GM10248 (cell line): ENCODE data around the gene SHF.

Experiments
- CTCF ChIA-PET: fragments of 300-600 bp; sonication (Branson Sonifier 250); formaldehyde crosslinking; extraction: SDS; loops from one replicate; lab custom pipeline; 2021; ENCODE audit warnings: antibody characterized with exemption; lab: Yijun Ruan, JAX
- POLR2A ChIA-PET: fragments of 350-650 bp; sonication (Branson Sonifier 250); formaldehyde crosslinking; extraction: SDS; loops from one replicate; lab custom pipeline; 2020; ENCODE audit warnings: antibody characterized with exemption; lab: Yijun Ruan, JAX
- DNase-seq: peaks from one replicate; pipeline ENCODE4 v3.0.0; 2012; ENCODE audit errors: extremely low spot score
- TF ChIP-seq, protein P1 (sequence below): IDR thresholded peaks from 2 replicates; pipeline ENCODE4 v1.5.1; 2012; ENCODE audit warnings: mild to moderate bottlenecking, low read depth; ENCODE audit errors: extremely low read depth, missing control alignments, control extremely low read depth

Gene SHF

DNA sequence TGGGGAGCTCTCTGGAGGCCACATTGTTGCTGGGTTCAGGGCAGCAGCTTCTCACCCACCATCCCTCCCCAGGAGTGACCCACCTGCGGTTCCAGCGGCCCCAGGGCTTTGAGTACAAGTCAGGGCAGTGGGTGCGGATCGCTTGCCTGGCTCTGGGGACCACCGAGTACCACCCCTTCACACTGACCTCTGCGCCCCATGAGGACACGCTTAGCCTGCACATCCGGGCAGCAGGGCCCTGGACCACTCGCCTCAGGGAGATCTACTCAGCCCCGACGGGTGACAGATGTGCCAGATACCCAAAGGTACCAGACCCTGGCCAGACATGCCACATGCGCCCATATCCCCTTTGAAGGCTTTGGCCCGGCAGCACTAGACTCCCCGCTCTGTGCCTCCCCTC is 26.1 kb downstream of the SHF start:
- no peak for DNase-seq
- CTCF ChIA-PET: interaction anchor here (0.8 to 17.2 kb wide), 14 partner anchors 12 to 296 kb away, joined by 3 to 234 read pairs (median 5); no protein-coding TSS in a partner anchor

DNA sequence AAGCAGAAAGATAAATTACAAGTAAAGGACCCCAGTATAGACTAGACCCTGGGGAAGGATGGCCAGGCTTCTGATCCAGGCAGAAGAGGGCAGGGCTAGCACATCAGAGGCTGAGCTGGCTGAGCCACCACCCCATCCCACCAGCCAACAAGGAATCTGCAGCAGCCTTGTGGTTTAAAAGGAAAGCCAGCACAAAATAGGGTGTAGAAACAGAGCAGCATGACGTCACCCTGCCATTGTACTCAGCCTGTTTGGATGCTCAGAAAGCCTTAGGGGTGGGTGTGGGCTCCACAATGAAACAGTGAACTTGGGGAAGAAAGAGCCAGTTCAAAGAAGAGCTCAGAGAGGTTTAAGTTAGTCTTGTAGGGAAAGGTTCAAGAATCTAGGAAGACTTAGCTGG is 29.8 kb downstream of the SHF start:
- no peak for DNase-seq
- TF ChIP-seq, protein P1, sequence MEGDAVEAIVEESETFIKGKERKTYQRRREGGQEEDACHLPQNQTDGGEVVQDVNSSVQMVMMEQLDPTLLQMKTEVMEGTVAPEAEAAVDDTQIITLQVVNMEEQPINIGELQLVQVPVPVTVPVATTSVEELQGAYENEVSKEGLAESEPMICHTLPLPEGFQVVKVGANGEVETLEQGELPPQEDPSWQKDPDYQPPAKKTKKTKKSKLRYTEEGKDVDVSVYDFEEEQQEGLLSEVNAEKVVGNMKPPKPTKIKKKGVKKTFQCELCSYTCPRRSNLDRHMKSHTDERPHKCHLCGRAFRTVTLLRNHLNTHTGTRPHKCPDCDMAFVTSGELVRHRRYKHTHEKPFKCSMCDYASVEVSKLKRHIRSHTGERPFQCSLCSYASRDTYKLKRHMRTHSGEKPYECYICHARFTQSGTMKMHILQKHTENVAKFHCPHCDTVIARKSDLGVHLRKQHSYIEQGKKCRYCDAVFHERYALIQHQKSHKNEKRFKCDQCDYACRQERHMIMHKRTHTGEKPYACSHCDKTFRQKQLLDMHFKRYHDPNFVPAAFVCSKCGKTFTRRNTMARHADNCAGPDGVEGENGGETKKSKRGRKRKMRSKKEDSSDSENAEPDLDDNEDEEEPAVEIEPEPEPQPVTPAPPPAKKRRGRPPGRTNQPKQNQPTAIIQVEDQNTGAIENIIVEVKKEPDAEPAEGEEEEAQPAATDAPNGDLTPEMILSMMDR: no peak
- ChIA-PET POLR2A (no interaction called here), CTCF (interaction anchor here (0.7 to 17.2 kb wide), 7 partner anchors 11 to 300 kb away, joined by 3 to 234 read pairs (median 4); no protein-coding TSS in a partner anchor)

More for the DNA sequence above, 26.1 kb downstream of the SHF start:
- TF ChIP-seq, protein P1: no peak
- POLR2A ChIA-PET: interaction anchor here (0.7 kb wide), 2 partner anchors 210 to 434 kb away, joined by 3 to 6 read pairs; no protein-coding TSS in a partner anchor

DNA sequence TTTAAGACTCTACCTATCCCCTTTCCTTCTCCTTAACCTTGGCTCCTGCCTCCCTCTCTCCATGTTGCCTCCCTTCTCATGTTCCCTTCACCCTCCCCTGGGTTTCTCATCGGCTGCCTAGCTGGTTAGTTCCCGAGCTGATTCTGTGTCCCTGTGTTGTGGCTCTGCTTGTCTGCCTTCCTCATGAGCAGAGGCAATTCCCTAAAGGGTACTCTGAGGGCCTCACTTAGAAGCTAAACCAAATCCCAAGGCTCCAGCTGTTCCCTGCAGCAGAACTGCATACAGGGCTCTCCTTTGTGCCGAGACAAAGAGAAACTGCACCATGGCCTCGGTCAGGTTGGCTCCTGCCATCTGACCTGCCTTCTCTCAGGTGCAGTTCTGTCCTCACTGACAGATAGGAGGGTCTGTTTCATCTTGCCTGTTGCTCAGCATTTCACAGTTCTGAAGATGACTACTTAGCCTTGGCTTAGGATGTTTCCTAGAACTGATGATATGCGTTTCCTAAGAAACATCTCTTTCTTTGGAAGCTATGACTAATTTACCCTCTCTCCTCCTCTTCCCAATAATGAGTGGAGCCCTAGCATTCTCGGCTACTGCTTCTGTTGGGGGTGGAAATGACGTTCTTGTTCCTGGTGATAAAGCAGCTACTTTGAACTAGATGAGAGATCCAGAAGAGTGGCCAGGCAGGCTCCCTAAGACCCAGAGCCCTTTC is 30.9 kb downstream of the SHF start:
- DNase-seq: no peak
- TF ChIP-seq, protein P1: no peak
- ChIA-PET CTCF (interaction anchor here (1.5 to 17.2 kb wide), 6 partner anchors 13 to 300 kb away, joined by 4 to 234 read pairs (median 8); no protein-coding TSS in a partner anchor), POLR2A (no interaction called here)

DNA sequence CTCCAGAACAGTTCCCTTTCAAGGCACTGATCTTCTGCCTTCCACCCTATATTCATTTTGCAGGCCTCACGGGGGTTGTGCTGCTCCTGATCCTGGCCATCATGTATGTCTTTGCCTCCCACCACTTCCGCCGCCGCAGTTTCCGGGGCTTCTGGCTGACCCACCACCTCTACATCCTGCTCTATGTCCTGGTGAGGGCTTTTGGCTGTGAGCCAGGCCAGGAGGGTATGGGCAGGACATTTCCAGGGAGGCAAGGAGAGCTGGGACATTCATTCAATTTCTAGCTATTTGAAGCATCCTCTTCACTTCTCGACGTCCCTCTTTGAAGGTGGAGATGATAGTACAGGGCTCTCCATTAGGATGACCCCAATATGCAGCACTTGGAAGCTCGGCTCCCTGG is 32.0 kb downstream of the SHF start:
- TF ChIP-seq, protein P1: no peak
- CTCF ChIA-PET: interaction anchor here (1.5 to 17.2 kb wide), 6 partner anchors 8 to 301 kb away, joined by 4 to 234 read pairs (median 10); no protein-coding TSS in a partner anchor
- no peak for DNase-seq
- POLR2A ChIA-PET: interaction anchor here (0.5 to 0.7 kb wide), 3 partner anchors 8 to 32 kb away, joined by 3 read pairs; partner anchors contain the start of gene SHF

DNA sequence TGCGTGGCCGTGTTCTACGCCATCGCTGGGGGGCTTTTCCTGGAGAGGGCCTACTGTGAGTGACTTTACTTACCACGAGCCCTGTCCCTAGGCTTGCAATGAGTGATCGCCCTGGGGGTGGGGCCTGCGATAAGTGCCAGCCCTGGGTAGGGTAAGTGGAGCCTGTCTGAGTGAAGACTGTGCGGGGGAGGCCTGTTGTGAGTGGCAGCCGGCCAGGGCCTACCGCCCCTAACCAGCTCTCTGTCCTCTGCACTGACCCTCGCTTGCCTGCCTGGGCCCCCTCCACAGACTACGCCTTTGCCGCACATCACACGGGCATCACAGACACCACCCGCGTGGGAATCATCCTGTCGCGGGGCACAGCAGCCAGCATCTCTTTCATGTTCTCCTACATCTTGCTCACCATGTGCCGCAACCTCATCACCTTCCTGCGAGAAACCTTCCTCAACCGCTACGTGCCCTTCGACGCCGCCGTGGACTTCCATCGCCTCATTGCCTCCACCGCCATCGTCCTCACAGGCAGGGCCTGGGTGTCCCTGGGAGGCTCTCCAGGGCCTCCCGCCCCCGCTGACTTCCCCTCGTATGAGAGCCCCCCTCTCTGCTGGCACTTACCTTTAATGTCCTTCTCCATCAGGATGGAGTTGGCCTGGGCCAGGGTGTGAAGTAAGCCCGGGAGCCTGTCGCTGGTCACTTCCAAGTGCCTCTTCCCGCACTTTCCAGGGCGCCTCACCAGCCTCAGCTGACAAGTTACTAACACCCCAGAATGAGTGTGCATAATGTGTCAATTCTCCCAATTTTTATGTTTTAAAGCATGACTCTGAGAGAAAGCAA is 35.6 kb downstream of the SHF start:
- ChIA-PET CTCF (interaction anchor here (1.2 to 4.5 kb wide), 2 partner anchors 10 to 11 kb away, joined by 3 to 27 read pairs; no protein-coding TSS in a partner anchor), POLR2A (interaction anchor here (0.7 kb wide), 1 partner anchor 250 kb away, joined by 6 read pairs; a partner anchor contains a TSS)
- TF ChIP-seq, protein P1: no peak
- DNase-seq: no peak

DNA sequence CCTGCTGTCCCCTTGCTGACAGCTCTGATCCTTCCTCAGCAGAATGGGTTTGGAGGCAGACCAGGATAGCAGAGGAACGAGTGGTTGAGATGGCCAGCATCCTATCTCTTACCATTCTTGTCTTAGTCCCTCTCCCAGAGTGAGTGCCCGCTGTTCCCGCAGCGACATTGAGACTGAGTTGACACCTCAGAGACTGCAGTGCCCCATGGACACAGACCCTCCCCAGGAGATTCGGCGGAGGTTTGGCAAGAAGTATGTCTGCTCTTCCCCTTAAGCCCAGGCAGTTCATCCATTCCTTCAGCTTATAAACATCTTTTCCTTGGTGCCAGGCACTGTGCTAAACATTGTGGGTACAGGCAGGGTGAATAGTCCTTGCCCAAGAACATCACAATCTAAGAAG is 36.8 kb downstream of the SHF start:
- CTCF ChIA-PET: interaction anchor here (1.2 to 4.5 kb wide), 5 partner anchors 9 to 17 kb away, joined by 3 to 27 read pairs (median 5); no protein-coding TSS in a partner anchor

More for the DNA sequence above, 36.8 kb downstream of the SHF start:
- no peak for DNase-seq
- POLR2A ChIA-PET: no interaction called here
- TF ChIP-seq, protein P1: no peak
